Suprapubic skin (tissue), 4 donors: ENCODE measurements around the gene IHH.

Experiments
- CTCF ChIP-seq, 2 donors: fragments of 200-600 bp in 1 of 2; fragments of 450-650 bp in 1 of 2; sonication (generic) in 1 of 2; IDR thresholded peaks; one replicate each; pipeline ENCODE4 v1.5.1; 2016 to 2019; ENCODE audit warnings: antibody characterized with exemption in 2 of 2, mild to moderate bottlenecking in 1 of 2, moderate library complexity in 1 of 2
- POLR2A ChIP-seq, 2 donors: fragments of 450-650 bp; IDR thresholded peaks; one replicate each; pipeline ENCODE4 v1.6.1; 2017; ENCODE audit warnings: antibody characterized with exemption in 2 of 2, mild to moderate bottlenecking in 2 of 2, moderate library complexity in 2 of 2
- POLR2AphosphoS5 ChIP-seq, 3 donors: sonication (generic); formaldehyde crosslinking; IDR thresholded peaks; one replicate each; pipeline ENCODE4 v1.6.1; 2017; ENCODE audit warnings: antibody characterized with exemption in 3 of 3

- no peak for TF ChIP-seq CTCF (IDR thresholded peaks at IDR 0.05)
- TF ChIP-seq POLR2A (IDR thresholded peaks at IDR 0.05) = no peak
- no peak for TF ChIP-seq POLR2AphosphoS5 (IDR thresholded peaks at IDR 0.05)
These were observed 38.6 kb upstream of the IHH start for GRCh38 chr2:219099329-219099728.
